GM12865 (cell line): ENCODE measurements around the gene SORCS2.

Source experiments
- DNase-seq: peaks from one replicate; pipeline ENCODE4 v3.0.0; 2010; ENCODE audit warnings: low read depth
- H3K4me3 ChIP-seq: 2 replicates; pipeline ENCODE4 v1.5.1; 2011; ENCODE audit warnings: mild to moderate bottlenecking, low read depth, low read length, control low read depth
- CTCF ChIP-seq: IDR thresholded peaks from 2 replicates; pipeline ENCODE4 v1.5.1; 2011; ENCODE audit warnings: low read length, control low read depth, low read depth, inconsistent platforms; ENCODE audit not compliant: insufficient read depth; ENCODE audit errors: missing control alignments

The SORCS2 gene

GRCh38 chr4:7276515-7276914 is 84.2 kb downstream of the SORCS2 start:
- DNase-seq: no peak
- no peak for TF ChIP-seq CTCF

GRCh38 chr4:7278071-7278765 is 85.9 kb downstream of the SORCS2 start:
- DNase-seq: no peak
- no peak overlapping the region for H3K4me3 ChIP-seq

More at GRCh38 chr4:7276515-7276914, 84.2 kb downstream of the SORCS2 start:
- H3K4me3 ChIP-seq: no peak overlapping the region

GRCh38 chr4:7278981-7279380 is 86.6 kb downstream of the SORCS2 start:
- no peak for TF ChIP-seq CTCF
- no peak overlapping the region for H3K4me3 ChIP-seq
- DNase-seq: no peak

More at GRCh38 chr4:7278071-7278765, 85.9 kb downstream of the SORCS2 start:
- TF ChIP-seq CTCF: no peak

- no peak for TF ChIP-seq CTCF
- no peak overlapping the region for H3K4me3 ChIP-seq
- DNase-seq: no peak
Observed at GRCh38 chr4:7279902-7280301, 87.6 kb downstream of the SORCS2 start.

GRCh38 chr4:7280926-7281690 is 88.8 kb downstream of the SORCS2 start:
- no peak for DNase-seq

More at GRCh38 chr4:7280926-7281690, 88.8 kb downstream of the SORCS2 start:
- H3K4me3 ChIP-seq: no peak overlapping the region
- no peak for TF ChIP-seq CTCF
